Stimulated activated CD4-positive, alpha-beta T cell treated with anti-CD3 and anti-CD28 coated beads, Interleukin-1b, Interleukin-23, amount 100 ng/mL, for 4 hours (primary cell): ENCODE data around the gene NCBP2.
A peak's percentile ranks its signal among the peaks of the same experiment; 100 is the strongest.

Experiments used
- DNase-seq, 2 donors: peaks; one replicate each; pipeline ENCODE4 v3.0.0-alpha.2; 2020; ENCODE audit warnings: low read depth in 2 of 2

NCBP2 gene

GRCh38 chr3:196941729-196942225, 551 bp downstream of the NCBP2 start:
- peak; percentile 52 to 58 for DNase-seq

GRCh38 chr3:196938576-196938975, 3.8 kb downstream of the NCBP2 start:
- no peak for DNase-seq

- DNase-seq = no peak
Observed at GRCh38 chr3:196938124-196938523, 4.2 kb downstream of the NCBP2 start.

- no peak for DNase-seq
Observed at GRCh38 chr3:196936288-196936687, 6.0 kb downstream of the NCBP2 start.

- DNase-seq = no peak
Observed at GRCh38 chr3:196932600-196932999, 9.7 kb downstream of the NCBP2 start.

- DNase-seq = no peak
Observed at GRCh38 chr3:196931828-196932587, 10.3 kb downstream of the NCBP2 start.

GRCh38 chr3:196931157-196931556, 11.2 kb downstream of the NCBP2 start:
- DNase-seq = no peak

- no peak for DNase-seq
Observed at GRCh38 chr3:196927571-196928453, 14.5 kb downstream of the NCBP2 start.

- no peak for DNase-seq
Observed at GRCh38 chr3:196920733-196921132, 21.6 kb downstream of the NCBP2 start.

- DNase-seq = no peak
Observed at GRCh38 chr3:196918968-196919367, 23.4 kb downstream of the NCBP2 start.

GRCh38 chr3:196916995-196917394, 25.3 kb downstream of the NCBP2 start:
- DNase-seq = no peak

- DNase-seq = no peak
Observed at GRCh38 chr3:196916221-196916620, 26.1 kb downstream of the NCBP2 start.

GRCh38 chr3:196915375-196915774, 27.0 kb downstream of the NCBP2 start:
- DNase-seq = no peak

GRCh38 chr3:196914866-196915265, 27.5 kb downstream of the NCBP2 start:
- DNase-seq = no peak

- DNase-seq = no peak
Observed at GRCh38 chr3:196903740-196904139, 38.6 kb downstream of the NCBP2 start.

GRCh38 chr3:196902296-196902695, 40.0 kb downstream of the NCBP2 start:
- DNase-seq = no peak

GRCh38 chr3:196901768-196902167, 40.6 kb downstream of the NCBP2 start:
- DNase-seq = no peak

GRCh38 chr3:196896229-196896628, 46.1 kb downstream of the NCBP2 start:
- DNase-seq = no peak

GRCh38 chr3:196894557-196895295, 47.6 kb downstream of the NCBP2 start:
- DNase-seq = no peak

- no peak for DNase-seq
Observed at GRCh38 chr3:196889844-196890708, 52.3 kb downstream of the NCBP2 start.

GRCh38 chr3:196886144-196886543, 56.2 kb downstream of the NCBP2 start:
- DNase-seq = no peak
